Vagina (tissue), 2 donors: ENCODE measurements around the gene HDAC7. TPM values are rescaled to one million over a fixed set of nuclear protein-coding genes. Genes with fewer than 3 reads are reported as not detected.

Experiments
- DNase-seq, 2 donors: peaks; one replicate each; pipeline ENCODE4 v3.0.0-alpha.2; 2017; ENCODE audit errors: extremely low spot score in 2 of 2
- H3K27ac ChIP-seq: fragments of 200-600 bp; sonication (generic); one replicate; pipeline ENCODE4 v1.5.1; 2019
- H3K27me3 ChIP-seq: fragments of 200-600 bp; sonication (generic); one replicate; pipeline ENCODE4 v1.5.1; 2019
- H3K36me3 ChIP-seq, 2 donors: fragments of 200-600 bp; sonication (generic); one replicate each; pipeline ENCODE4 v1.5.1; 2017 to 2019
- H3K4me1 ChIP-seq: fragments of 200-600 bp; sonication (generic); one replicate; pipeline ENCODE4 v1.5.1; 2019
- H3K4me3 ChIP-seq, 2 donors: fragments of 200-600 bp; sonication (generic); 1 replicate in 1 of 2; 2 replicates in 1 of 2; pipeline ENCODE4 v1.5.1; 2016 to 2019
- H3K9me3 ChIP-seq: fragments of 200-600 bp; sonication (generic); one replicate; pipeline ENCODE4 v1.5.1; 2019
- CTCF ChIP-seq, 3 experiments: fragments of 450-650 bp in 2 of 3; fragments of 200-600 bp in 1 of 3; sonication (generic) in 1 of 3; IDR thresholded peaks; one replicate each; pipeline ENCODE4 v1.5.1; 2017 to 2019; ENCODE audit warnings: antibody characterized with exemption in 3 of 3, mild to moderate bottlenecking in 2 of 3, moderate library complexity in 2 of 3
- POLR2A ChIP-seq, 2 donors: fragments of 450-650 bp; IDR thresholded peaks; one replicate each; pipeline ENCODE4 v1.6.1; 2017; ENCODE audit warnings: antibody characterized with exemption in 2 of 2, mild to moderate bottlenecking in 2 of 2, moderate library complexity in 2 of 2
- POLR2AphosphoS5 ChIP-seq, 2 donors: sonication (generic); formaldehyde crosslinking; IDR thresholded peaks; one replicate each; pipeline ENCODE4 v1.9.0; 2017; ENCODE audit warnings: antibody characterized with exemption in 2 of 2, mild to moderate bottlenecking in 2 of 2, low read depth in 1 of 2; ENCODE audit not compliant: insufficient read depth in 1 of 2
- intact Hi-C: fragments of 100-400 bp; cut with DNase I; formaldehyde crosslinking; loops from one replicate; pipeline ENCODE4 v1.15.1; 2023
- total RNA-seq: library from RNA; depleted of rRNA; stranded (reverse); fragments of >200 nt; gene quantifications from one replicate; pipeline ENCODE4 v1.2.3, GENCODE V29; 2016

HDAC7 gene
- total RNA-seq, 1 donor from 2014 or later, result 67.0 TPM

DNA sequence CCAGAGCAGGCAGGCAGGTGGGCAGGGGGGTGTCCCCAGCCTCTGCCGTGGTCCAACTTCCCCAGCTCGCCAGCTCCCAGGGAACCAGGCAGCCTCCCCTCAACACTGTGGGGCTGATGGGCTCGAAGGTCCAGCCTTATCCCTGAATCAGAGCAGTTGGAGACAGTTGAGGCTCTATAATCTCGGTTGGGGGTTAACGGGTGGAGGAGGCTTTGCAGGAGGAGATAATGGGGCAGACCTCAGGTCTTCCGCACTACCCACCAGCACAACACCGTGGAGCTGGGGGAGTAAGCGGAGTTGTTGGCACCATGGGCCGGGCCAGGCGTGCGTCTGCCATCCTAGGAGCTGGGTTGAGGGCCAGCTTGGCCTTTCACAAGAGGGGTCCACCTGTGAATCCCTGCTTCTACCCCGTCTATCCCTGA is 13.9 kb upstream of the HDAC7 start:
- TF ChIP-seq POLR2A (IDR thresholded peaks at IDR 0.05) (no peak), CTCF (IDR thresholded peaks at IDR 0.05) (no peak), POLR2AphosphoS5 (IDR thresholded peaks at IDR 0.05; ENCODE audit: insufficient read depth in 1 of 2, low read depth in 1 of 2) (no peak)
- intact Hi-C loops, result loop anchor here (10.0 kb wide), 1 partner anchor 119 kb away; no protein-coding TSS in a partner anchor
- no peak overlapping the region for H3K27ac ChIP-seq
- no peaks in the 10 kb centered on the region for H3K36me3 ChIP-seq
- H3K27me3 ChIP-seq, result no peaks in the 10 kb centered on the region
- no peak overlapping the region for H3K4me3 ChIP-seq
- no peak for DNase-seq
- H3K4me1 ChIP-seq, result peaks cover 22% of the 10 kb centered on the region
- H3K9me3 ChIP-seq, result no peaks in the 10 kb centered on the region

GRCh38 chr12:47832263-47832933 is 12.7 kb upstream of the HDAC7 start:
- intact Hi-C loops, result loop anchor here (10.0 kb wide), 1 partner anchor 118 kb away; no protein-coding TSS in a partner anchor
- Histone ChIP-seq H3K4me1 (peaks cover 28% of the 10 kb centered on the region), H3K27me3 (no peaks in the 10 kb centered on the region)

DNA sequence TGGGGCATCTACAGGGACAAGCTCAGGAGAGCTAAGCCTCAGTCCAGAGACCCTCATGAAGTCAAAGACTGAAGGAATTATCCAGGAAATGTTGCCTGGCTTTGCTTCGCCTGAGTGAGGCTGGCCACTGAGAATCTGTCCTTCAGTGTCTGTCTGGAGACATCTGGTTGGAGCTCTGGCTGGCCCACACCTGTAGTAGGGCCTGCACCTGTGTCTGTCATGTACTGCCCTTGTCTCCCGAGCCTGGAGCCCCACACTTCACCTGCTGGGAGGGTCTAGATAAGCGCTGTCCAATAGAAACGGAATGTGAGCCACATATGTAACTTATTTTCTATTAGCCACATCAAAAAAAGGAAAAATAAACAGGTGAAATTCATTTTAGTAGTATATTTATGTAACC is 9.9 kb upstream of the HDAC7 start:
- peaks cover 56% of the 10 kb centered on the region for H3K4me1 ChIP-seq
- no peaks in the 10 kb centered on the region for H3K27me3 ChIP-seq
- no peak for TF ChIP-seq POLR2AphosphoS5 (IDR thresholded peaks at IDR 0.05; ENCODE audit: insufficient read depth in 1 of 2, low read depth in 1 of 2)
- no peak for TF ChIP-seq POLR2A (IDR thresholded peaks at IDR 0.05)
- no peak for TF ChIP-seq CTCF (IDR thresholded peaks at IDR 0.05)
- intact Hi-C loops, result loop anchor here (5.0 kb wide), 1 partner anchor 52 kb away; no protein-coding TSS in a partner anchor
- H3K9me3 ChIP-seq, result no peaks in the 10 kb centered on the region
- H3K36me3 ChIP-seq, result no peaks in the 10 kb centered on the region
- no peak overlapping the region for H3K4me3 ChIP-seq
- H3K27ac ChIP-seq, result peak overlapping the region; percentile 99
- DNase-seq, result no peak

More at GRCh38 chr12:47832263-47832933, 12.7 kb upstream of the HDAC7 start:
- no peak for TF ChIP-seq POLR2AphosphoS5 (IDR thresholded peaks at IDR 0.05; ENCODE audit: insufficient read depth in 1 of 2, low read depth in 1 of 2)
- TF ChIP-seq CTCF (IDR thresholded peaks at IDR 0.05), result no peak
- no peak for TF ChIP-seq POLR2A (IDR thresholded peaks at IDR 0.05)
- Histone ChIP-seq H3K27ac (no peak overlapping the region), H3K4me3 (no peak overlapping the region), H3K36me3 (no peaks in the 10 kb centered on the region), H3K9me3 (no peaks in the 10 kb centered on the region)
- no peak for DNase-seq

DNA sequence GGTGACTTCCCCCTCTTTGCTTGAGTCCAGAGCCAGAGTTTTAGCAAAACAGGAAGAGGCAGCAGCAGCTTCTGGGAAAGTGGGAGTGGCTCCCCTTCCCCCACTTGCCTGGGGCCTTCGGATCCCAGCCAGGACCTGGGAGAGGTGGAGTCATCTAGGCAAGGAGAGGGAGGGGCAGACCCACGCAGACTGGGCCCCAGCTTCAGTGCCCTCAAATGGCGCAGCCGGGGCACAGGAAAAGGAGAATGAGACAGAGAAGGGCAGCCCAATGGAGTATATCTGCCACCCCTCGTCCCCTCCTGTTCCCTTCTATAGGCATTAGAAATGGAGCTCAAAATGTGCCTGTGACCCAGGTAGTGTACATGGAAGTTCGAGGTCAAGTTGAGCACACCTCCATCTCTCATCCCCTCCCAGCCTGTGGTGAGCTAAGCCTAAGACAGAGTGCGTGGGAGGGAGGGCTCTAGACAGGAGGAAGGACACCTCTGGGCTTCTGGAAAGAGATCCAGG is 9.3 kb upstream of the HDAC7 start:
- peak overlapping the region; percentile 99 for H3K27ac ChIP-seq
- intact Hi-C loops, result loop anchor here (5.0 kb wide), 1 partner anchor 52 kb away; no protein-coding TSS in a partner anchor
- no peaks in the 10 kb centered on the region for H3K9me3 ChIP-seq
- no peaks in the 10 kb centered on the region for H3K36me3 ChIP-seq
- no peak for DNase-seq
- TF ChIP-seq CTCF (IDR thresholded peaks at IDR 0.05), result no peak
- peak; percentile 73 to 80 for TF ChIP-seq POLR2AphosphoS5 (IDR thresholded peaks at IDR 0.05; ENCODE audit: insufficient read depth in 1 of 2, low read depth in 1 of 2)
- no peaks in the 10 kb centered on the region for H3K27me3 ChIP-seq
- H3K4me1 ChIP-seq, result peaks cover 62% of the 10 kb centered on the region
- H3K4me3 ChIP-seq, result no peak overlapping the region
